NCI-H510A treated with DMSO at 0.1 percent for 48 hours (cell line): ENCODE measurements around the gene PPP1R9A.

Source experiments
- DNase-seq: peaks from one replicate; lab custom pipeline; 2025; lab: John Stamatoyannopoulos, UW

PPP1R9A gene

GRCh38 chr7:95205665-95206225 is 298.4 kb downstream of the PPP1R9A start:
- DNase-seq = no peak

GRCh38 chr7:95209276-95209675 is 301.9 kb downstream of the PPP1R9A start:
- DNase-seq = no peak

- DNase-seq = no peak
These were observed 302.4 kb downstream of the PPP1R9A start for GRCh38 chr7:95209788-95210187.

GRCh38 chr7:95213148-95213547 is 305.8 kb downstream of the PPP1R9A start:
- DNase-seq = no peak

GRCh38 chr7:95213809-95214492 is 306.6 kb downstream of the PPP1R9A start:
- no peak for DNase-seq

GRCh38 chr7:95219721-95220120 is 312.3 kb downstream of the PPP1R9A start:
- DNase-seq = no peak

GRCh38 chr7:95220328-95220727 is 312.9 kb downstream of the PPP1R9A start:
- DNase-seq = no peak

GRCh38 chr7:95225301-95225700 is 317.9 kb downstream of the PPP1R9A start:
- no peak for DNase-seq

GRCh38 chr7:95229301-95229700 is 321.9 kb downstream of the PPP1R9A start:
- DNase-seq = no peak

- no peak for DNase-seq
These were observed 331.0 kb downstream of the PPP1R9A start for GRCh38 chr7:95238252-95238943.

- no peak for DNase-seq
These were observed 333.5 kb downstream of the PPP1R9A start for GRCh38 chr7:95240921-95241320.

GRCh38 chr7:95242266-95242665 is 334.9 kb downstream of the PPP1R9A start:
- no peak for DNase-seq

- no peak for DNase-seq
These were observed 337.2 kb downstream of the PPP1R9A start for GRCh38 chr7:95244616-95245015.

- no peak for DNase-seq
These were observed 338.6 kb downstream of the PPP1R9A start for GRCh38 chr7:95245828-95246500.

GRCh38 chr7:95246831-95247370 is 339.5 kb downstream of the PPP1R9A start:
- peak; percentile 79 for DNase-seq

GRCh38 chr7:95250571-95250970 is 343.2 kb downstream of the PPP1R9A start:
- no peak for DNase-seq

- no peak for DNase-seq
These were observed 344.6 kb downstream of the PPP1R9A start for GRCh38 chr7:95251966-95252365.

- no peak for DNase-seq
These were observed 346.6 kb downstream of the PPP1R9A start for GRCh38 chr7:95253986-95254385.

- DNase-seq = no peak
These were observed 348.3 kb downstream of the PPP1R9A start for GRCh38 chr7:95255691-95256090.

- DNase-seq = no peak
These were observed 354.6 kb downstream of the PPP1R9A start for GRCh38 chr7:95261895-95262415.

GRCh38 chr7:95262875-95263274 is 355.5 kb downstream of the PPP1R9A start:
- no peak for DNase-seq

GRCh38 chr7:95263785-95264362 is 356.5 kb downstream of the PPP1R9A start:
- no peak for DNase-seq
